Measurements from ENCODE around the gene ANKRD53.
A peak's percentile ranks its signal among the peaks of the same experiment; 100 is the strongest.

Gene ANKRD53

GRCh38 chr2:70978341-70979179, at the start of gene ANKRD53:
ANKRD53 (plus strand) TSS chr2:70978630; CDS start chr2:70978646, 16 bp downstream.
- peak; percentile 16 for DNase-seq

DNA sequence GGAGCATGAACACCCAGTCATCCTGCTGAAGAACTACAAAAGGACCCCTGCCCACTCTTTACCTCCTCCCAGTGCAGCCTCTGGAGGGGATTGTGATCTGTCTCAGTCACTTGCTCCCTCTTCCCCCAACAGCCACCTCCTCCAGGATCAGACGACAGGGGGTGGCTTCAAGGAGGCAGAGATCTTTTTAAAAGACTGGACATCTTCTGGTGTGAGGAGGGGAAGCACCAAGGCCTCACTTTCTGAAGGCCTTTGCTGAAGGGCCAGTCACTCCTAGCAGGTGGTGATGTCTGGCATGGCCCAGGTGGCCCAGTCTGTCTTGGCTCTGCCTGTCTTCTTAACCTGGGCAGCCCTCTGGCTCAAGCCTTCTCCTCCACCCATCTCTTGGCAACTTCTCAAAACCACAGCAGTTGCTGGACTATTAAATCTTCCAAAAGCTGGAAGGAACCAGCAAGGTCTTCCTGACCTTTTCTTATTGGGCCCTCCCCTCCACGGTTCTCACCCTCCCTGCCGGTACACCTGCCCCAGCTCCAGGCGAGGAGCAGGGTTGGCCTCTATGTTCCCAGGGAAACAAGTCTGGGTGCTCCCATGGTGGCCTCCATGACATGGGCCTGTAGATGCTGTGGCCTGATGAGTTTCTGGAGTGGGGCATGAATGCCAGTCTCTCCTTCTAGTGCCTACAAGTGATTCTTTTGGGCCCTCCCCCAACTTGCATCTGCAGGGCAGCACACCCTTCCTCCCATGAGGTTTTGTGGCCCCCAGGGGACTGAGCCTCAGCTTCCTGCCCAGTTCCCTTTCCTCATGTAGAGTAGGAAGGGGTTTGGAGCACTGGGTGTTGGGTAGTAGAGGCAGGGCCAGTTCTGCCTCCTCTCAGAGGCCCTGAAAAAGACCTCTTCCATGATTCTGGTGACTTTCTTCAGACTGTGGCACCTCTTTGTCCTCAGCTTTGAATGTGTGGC, 47.8 kb upstream of the ANKRD53 start:
- DNase-seq: no peak

- no peak for DNase-seq
Observed at GRCh38 chr2:70931376-70932000, 46.9 kb upstream of the ANKRD53 start.

DNA sequence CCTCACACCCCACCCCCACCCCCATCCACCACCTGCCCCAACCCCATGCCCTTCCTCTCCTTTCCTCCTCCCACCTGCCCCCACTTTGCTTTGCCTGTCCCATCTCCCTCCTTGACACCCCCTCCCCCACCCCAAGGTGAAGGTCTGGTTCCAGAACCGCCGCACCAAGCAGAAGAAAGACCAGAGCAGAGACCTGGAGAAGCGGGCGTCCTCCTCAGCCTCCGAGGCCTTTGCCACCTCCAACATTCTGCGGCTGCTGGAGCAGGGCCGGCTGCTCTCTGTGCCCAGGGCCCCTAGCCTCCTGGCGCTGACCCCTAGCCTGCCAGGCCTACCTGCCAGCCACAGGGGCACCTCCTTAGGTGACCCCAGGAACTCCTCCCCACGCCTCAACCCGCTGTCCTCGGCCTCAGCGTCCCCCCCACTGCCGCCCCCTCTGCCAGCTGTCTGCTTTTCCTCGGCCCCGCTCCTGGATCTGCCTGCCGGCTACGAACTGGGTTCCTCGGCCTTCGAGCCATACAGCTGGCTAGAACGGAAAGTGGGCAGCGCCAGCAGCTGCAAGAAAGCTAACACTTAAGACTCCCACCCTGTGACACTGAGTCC, 45.7 kb upstream of the ANKRD53 start:
- no peak for DNase-seq

DNA sequence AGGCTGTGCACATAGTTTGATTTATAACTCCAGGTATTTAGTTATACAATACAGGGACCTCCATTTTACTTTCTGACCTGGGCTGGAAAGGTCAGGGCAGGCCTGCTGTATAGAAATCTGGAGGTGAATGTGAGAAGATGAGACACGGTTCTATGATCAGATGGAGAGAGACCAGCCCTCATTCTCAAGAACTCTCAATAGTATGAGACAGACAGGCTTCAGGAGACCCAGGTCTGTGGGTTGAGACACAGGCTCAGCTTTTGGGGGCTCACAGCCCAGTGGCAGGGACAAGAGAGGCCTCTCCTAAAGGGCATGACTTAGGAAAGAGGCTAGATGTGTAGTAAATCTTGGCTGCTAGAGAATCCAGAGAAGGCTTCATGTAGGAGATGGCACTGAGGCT, 43.4 kb upstream of the ANKRD53 start:
- DNase-seq: no peak

DNA sequence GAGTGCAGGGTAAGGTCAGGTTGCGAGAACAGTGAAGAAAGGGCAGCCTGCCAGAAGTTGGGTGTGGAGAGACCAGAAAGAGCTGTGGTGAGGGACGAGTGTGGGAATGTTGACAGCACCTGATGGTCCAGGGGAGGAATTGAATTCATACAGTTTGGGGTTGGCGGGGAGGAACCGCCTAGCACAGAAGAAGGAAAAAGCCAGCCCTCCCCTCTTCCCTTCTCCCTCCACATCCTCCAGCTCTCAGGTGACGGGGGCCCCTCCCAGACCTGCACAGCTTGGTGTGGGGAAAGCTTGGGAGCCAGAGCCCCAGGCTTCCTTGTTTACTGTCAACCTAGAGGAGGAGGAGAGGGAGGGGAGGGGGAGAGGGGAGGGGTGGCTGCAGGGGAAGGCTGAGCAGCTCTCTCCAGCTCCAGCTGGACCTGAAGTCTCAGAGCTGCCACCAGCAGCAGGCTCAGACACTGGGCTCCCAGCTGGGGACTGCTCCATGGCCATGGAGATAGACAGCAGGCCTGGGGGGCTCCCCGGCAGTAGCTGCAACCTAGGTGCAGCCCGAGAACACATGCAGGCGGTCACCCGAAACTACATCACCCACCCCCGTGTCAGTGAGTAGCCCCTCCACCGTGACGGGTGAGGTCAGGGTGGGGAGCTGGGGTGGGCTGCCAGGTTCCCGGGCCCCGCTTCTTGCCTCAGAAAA, 42.8 kb upstream of the ANKRD53 start, which contains the start of gene ATP6V1B1:
TSS of gene ATP6V1B1 (plus strand) at position 433 of the 697 bp plus-strand sequence. CDS start at position 488, 55 bp downstream.
- DNase-seq: no peak

DNA sequence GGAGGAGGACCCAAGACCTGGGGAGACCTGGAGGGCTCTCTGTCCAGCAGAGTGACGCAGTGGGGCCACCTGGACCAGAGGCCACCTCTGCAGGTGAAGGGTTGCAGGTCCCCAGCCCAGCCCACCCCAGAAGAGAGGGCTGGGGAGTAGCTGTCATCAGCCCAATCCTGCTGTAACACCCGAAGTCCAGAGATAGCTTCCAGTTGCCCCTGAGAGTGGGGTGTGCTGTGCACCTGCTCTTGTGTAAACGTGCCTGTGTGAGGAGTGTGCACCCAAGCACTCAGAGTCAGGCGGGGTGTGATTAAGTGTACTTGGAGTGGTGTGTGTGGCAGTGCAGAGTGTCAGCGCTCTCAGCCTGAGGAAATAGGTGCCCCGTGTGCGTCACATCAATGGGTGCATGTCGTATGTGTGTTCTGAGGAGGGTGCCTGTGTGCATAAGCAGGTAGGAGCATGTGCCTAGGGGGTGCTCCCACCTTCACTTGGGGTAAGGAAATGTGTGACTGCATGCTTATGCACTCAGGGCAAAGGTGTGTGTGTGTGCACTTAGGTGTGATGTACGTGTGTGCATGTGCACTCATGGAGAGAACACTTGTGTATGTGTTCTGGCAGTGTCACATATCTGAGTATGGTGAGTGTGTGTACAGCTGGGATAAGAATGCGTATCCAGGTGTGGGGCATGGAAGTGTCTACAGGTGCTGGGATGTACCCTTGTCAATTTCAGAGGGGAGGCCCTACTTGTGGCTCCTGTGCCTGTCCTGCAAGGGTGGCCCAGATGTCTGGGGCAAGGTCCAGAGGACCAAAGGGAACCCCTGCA, 42.1 kb upstream of the ANKRD53 start:
- DNase-seq: no peak

- DNase-seq: no peak
Observed at GRCh38 chr2:70936979-70937811, 41.2 kb upstream of the ANKRD53 start.

DNA sequence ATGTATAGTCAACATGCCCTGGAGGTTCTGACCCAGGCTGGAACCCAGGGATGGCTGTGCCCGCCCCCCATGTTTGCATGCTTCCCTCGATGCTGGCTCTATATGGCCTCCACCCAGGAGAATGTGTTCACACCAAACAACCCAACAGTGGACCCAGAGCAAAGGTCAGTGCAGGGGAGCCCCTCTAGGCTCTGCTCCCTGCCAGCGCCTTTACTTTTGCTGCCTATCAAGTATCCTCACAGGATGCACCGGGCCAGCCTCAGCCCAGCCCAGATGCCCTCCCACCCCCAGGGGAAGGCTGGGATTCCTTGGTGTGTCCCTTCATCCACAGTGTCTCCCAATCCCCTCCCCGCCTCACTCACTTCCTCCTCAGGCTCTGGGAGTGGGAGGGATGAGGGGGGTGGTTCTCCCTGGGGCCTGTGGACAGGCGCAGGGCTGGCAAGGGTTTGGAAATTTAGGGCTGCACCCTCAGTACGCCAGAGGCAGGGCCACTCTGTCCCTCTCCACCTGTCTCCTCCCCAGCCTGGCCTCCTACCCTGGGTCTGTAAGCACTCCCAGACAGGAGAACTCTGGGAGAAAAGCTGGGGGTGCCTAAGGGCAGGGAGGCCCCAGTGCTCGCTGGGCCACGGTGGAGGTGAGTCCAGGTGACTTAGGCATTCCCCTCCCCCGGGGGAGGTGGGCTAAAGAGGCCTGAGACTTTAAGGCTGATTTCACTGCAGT, 40.4 kb upstream of the ANKRD53 start:
- no peak for DNase-seq

- no peak for DNase-seq
Observed at GRCh38 chr2:70938586-70938950, 39.9 kb upstream of the ANKRD53 start.

DNA sequence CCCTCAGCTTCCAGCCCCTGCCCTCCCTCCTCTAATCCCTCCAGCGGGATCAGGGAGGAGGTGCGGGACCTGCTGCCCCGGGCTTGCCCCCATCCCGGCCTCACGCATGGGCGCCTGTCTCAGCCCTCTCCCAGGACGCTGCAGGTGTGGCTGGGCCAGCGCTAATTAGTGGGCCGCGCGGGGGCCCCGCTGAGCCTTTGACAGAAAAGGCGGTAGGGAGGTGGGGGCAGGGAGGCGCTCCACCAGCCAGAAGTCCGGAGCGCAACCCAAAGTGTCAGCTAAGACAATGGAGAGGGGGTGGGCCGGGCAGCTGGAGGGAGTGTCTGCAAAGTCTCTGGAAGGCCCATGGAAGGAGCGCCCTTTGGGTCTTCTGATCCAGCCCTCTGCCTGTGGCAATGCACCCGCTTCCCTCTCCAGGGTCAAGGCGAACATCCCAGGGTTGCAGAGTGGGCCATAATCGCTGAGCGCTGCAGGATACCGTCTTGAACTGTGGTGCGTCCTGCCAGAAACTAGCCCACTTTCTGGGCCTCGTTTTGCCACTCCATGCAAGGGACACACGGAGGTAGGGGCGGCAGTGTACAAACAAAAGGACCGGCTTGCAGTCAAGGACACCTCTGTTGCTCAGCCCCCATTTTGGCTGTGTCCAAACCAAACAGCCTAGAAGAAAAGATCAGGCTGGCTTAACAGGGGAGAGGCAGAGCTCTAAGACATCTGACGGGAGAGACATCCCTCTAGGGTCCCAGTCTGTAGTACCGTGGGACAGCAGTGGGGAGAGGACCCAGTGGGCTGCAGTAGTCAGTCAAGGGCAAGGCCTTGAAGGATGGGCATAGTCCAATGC, 39.2 kb upstream of the ANKRD53 start:
- DNase-seq: no peak

DNA sequence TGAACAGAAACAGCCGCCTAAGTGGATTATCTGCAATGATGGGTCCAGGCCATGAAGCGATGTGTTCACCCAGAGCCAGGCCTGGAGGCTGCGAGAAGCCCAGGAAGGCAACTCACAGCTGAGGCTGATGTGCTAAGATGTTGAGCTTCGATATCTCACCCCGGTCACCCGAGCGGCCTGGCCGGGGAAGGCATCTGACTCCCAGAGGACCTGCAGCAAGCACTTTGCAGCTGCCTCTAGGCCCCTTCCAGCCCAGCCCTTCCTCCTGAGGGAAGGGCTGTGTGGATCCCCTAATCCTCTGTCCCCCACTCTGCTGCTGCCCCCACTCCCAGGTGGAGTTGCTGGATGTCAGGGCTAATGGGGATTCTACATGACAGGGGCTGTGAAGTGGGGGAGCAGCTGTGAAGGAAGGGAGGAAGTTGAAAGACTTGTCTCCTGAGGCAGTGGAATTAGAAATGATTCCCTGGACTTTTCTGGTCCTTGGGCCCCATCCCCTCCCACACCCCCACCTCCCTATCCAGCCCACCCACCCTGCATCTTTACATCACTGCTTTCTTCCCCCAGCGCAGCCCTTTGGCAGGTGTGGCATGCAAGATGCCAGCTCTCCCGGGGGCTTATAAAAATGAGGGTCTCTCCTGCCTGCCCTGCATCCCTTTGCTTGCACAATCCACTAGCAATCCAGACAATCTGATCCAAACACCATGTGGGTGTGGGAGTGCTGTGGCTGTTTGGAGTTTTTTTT, 38.4 kb upstream of the ANKRD53 start:
- no peak for DNase-seq

DNA sequence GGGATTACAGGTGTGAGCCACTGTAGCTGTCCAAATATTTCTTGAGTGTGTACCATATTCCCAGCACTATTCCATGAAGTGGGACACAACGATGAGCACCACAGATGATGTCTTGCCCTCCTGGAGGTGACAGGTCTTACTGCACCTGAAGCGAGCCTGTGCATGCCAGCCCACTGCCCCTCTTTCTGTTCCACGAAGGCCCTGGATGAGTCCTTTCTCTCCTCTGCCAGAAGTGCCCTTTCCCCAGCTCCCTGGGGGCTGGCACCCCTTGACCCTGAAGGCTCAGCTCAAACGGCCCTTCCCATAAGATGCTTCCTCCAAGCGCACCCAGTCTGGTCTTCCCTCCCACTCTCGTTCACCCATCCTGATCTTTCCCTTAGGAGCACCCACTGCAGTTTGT, 37.2 kb upstream of the ANKRD53 start:
- DNase-seq: no peak

GRCh38 chr2:70941701-70942100, 36.7 kb upstream of the ANKRD53 start:
- no peak for DNase-seq

- no peak for DNase-seq
Observed at GRCh38 chr2:70942396-70943204, 35.8 kb upstream of the ANKRD53 start.

- no peak for DNase-seq
Observed at GRCh38 chr2:70943205-70943871, 35.1 kb upstream of the ANKRD53 start.

Measured in CD4-positive, alpha-beta T cell treated with Interleukin-12 subunit alpha and Interleukin-12 subunit beta, for 1 hour (primary cell).